ENCODE data around the gene UBA7. TPM values are rescaled to one million over a fixed set of nuclear protein-coding genes. Genes with fewer than 3 reads are reported as not detected.

The UBA7 gene
- total and polyA plus RNA-seq, 2 of the 8 experiments (the other 6 are each of a cell fraction or from before 2014, with no cell fraction given), result 0.34 to 0.65 TPM

- H3K56ac ChIP-seq (replicated peaks; ENCODE audit: insufficient read length, low read depth, low read length), result no peak overlapping the region
- H4K8ac ChIP-seq (ENCODE audit: extremely low read depth, insufficient read depth, low read length), result peak overlapping the region; percentile 95; the same call in 1 of the 2 replicates
- H2AFZ ChIP-seq (ENCODE audit: low read length), result no peak overlapping the region
- ChIA-PET CTCF (ENCODE audit: partially characterized antibody) (interaction anchor here (2.1 to 3.6 kb wide), 3 partner anchors 53 to 123 kb away, joined by 5 to 20 read pairs (median 9); no protein-coding TSS in a partner anchor), POLR2A (ENCODE audit: partially characterized antibody) (interaction anchor here (1.2 to 3.3 kb wide), 4 partner anchors 17 to 142 kb away, joined by 3 to 18 read pairs (median 4); partner anchors contain the start of genes AMIGO3, GMPPB and MON1A)
- peak overlapping the region in 1 of 4 experiments; percentile 85; a peak in 3 of 8 replicates for H3K4me3 ChIP-seq (ENCODE audit: extremely low read depth in 1 of 4, insufficient read depth in 2 of 4, low read depth in 3 of 4, low read length in 4 of 4)
- no peak for TF ChIP-seq YY1 (IDR thresholded peaks at IDR 0.05; ENCODE audit: low read depth, low read length)
- H3K14ac ChIP-seq (ENCODE audit: insufficient read length), result no peak overlapping the region
- peak overlapping the region; percentile 66 to 71 for H3K4me2 ChIP-seq (ENCODE audit: insufficient read depth in 1 of 2, low read depth in 2 of 2, low read length in 2 of 2)
- peak overlapping the region in 2 of 4 experiments; percentile 1 to 6; a peak in 3 of 7 replicates for H3K9ac ChIP-seq (replicated peaks in 1 of 4; ENCODE audit: extremely low read depth in 1 of 4, low read depth in 3 of 4, low read length in 3 of 4)
- H2BK20ac ChIP-seq (ENCODE audit: low read length), result no peak overlapping the region; the same call in 1 of the 2 replicates
- H3K4ac ChIP-seq (replicated peaks; ENCODE audit: insufficient read length, low read depth, low read length), result peak overlapping the region; percentile 48
- peak overlapping the region; percentile 46; the same call in 1 of the 2 replicates for H2BK15ac ChIP-seq (ENCODE audit: low read length)
- H4K5ac ChIP-seq (ENCODE audit: insufficient read length, low read depth, low read length), result peak overlapping the region; percentile 42
- H3K23ac ChIP-seq (ENCODE audit: insufficient read length), result no peak overlapping the region
- H2BK12ac ChIP-seq (ENCODE audit: low read depth, low read length), result 0 out of 2 replicates have a peak overlapping the region, but pooled peaks have one; percentile 35
- peaks cover 8% of the 10 kb centered on the region; the same call in 1 of the 2 replicates for H3K23me2 ChIP-seq (ENCODE audit: low read depth, low read length)
- peak overlapping the region; percentile 6 for H4K91ac ChIP-seq (replicated peaks; ENCODE audit: insufficient read length, low read length)
- peaks cover 0 to 3% (median 1%) of the 10 kb centered on the region in 4 experiments; a peak in 4 of 8 replicates for H3K36me3 ChIP-seq (ENCODE audit: control insufficient read depth in 2 of 4, insufficient read depth in 4 of 4, low read length in 3 of 4)
- H2AK5ac ChIP-seq (ENCODE audit: low read depth, low read length), result no peak overlapping the region; the same call in 1 of the 2 replicates
- H3K79me2 ChIP-seq (ENCODE audit: control insufficient read depth in 1 of 2, insufficient read depth in 2 of 2, low read length in 2 of 2), result peaks cover 0 to 30% of the 10 kb centered on the region in 2 experiments; a peak in 2 of 4 replicates
- H2BK120ac ChIP-seq (replicated peaks; ENCODE audit: low read depth, low read length), result no peak overlapping the region
- H3K79me1 ChIP-seq (ENCODE audit: low read depth, low read length), result peaks cover 8% of the 10 kb centered on the region; the same call in 1 of the 2 replicates
- peaks cover 0 to 3% of the 10 kb centered on the region in 2 experiments for H4K20me1 ChIP-seq (replicated peaks in 1 of 2; ENCODE audit: control insufficient read depth in 1 of 2, insufficient read depth in 2 of 2, low read length in 2 of 2)
- DNase-seq (ENCODE audit: low read depth in 1 of 2, low spot score in 2 of 2) (no peak), FAIRE-seq (no peak)
- no peaks in the 10 kb centered on the region for H3K9me3 ChIP-seq (ENCODE audit: insufficient read depth in 2 of 2, low read depth in 1 of 2, low read length in 1 of 2)
- H3K4me1 ChIP-seq (replicated peaks in 1 of 4; ENCODE audit: control insufficient read depth in 3 of 4, insufficient read depth in 4 of 4, low read length in 3 of 4), result peaks cover 0 to 5% (median 2%) of the 10 kb centered on the region in 4 experiments; a peak in 2 of 7 replicates
- H2BK5ac ChIP-seq (ENCODE audit: low read depth, low read length), result peak overlapping the region; percentile 67; the same call in 1 of the 2 replicates
- H3K27me3 ChIP-seq (replicated peaks in 1 of 4; ENCODE audit: control insufficient read depth in 3 of 4, extremely low read depth in 1 of 4, insufficient read depth in 3 of 4, low read length in 3 of 4), result peaks cover 0 to 2% (median 0%) of the 10 kb centered on the region in 4 experiments; a peak in 2 of 7 replicates
- H3K27ac ChIP-seq (ENCODE audit: low read depth, low read length), result no peak overlapping the region
- 89% methylated on average over 3 of the region's 3 CpGs; no CpG with 5 or more reads in 1 of the 2 experiments for WGBS, 2 experiments (ENCODE audit: extremely low coverage in 1 of 2, insufficient coverage in 1 of 2, insufficient read length in 1 of 2, insufficient replicate concordance in 2 of 2, low coverage in 1 of 2, low lambda C conversion rate in 2 of 2, missing lambda C conversion rate in 1 of 2)
- no peak overlapping the region for H3K18ac ChIP-seq (ENCODE audit: extremely low read depth, low read length)
Observed at GRCh38 chr3:49787182-49787464, 26.6 kb downstream of the UBA7 start.
